Retinal pigment epithelial cell (primary cell): ENCODE results near the gene ZFP91.

Experiments
- DNase-seq: peaks from one replicate; pipeline ENCODE4 v3.0.0-alpha.2; 2010; ENCODE audit warnings: low read depth
- H3K4me3 ChIP-seq: 2 replicates; pipeline ENCODE4 v1.5.1; 2011; ENCODE audit warnings: mild to moderate bottlenecking, low read length, control low read depth, moderate library complexity
- TF ChIP-seq, protein P1 (sequence below): conservative IDR thresholded peaks from 2 replicates; pipeline ENCODE4 v1.5.1; 2011; ENCODE audit warnings: low read depth, low read length, control low read depth, inconsistent platforms

Gene ZFP91

GRCh38 chr11:58659404-58659803 is 80.5 kb downstream of the ZFP91 start:
- no peak overlapping the region for H3K4me3 ChIP-seq
- TF ChIP-seq, protein P1, sequence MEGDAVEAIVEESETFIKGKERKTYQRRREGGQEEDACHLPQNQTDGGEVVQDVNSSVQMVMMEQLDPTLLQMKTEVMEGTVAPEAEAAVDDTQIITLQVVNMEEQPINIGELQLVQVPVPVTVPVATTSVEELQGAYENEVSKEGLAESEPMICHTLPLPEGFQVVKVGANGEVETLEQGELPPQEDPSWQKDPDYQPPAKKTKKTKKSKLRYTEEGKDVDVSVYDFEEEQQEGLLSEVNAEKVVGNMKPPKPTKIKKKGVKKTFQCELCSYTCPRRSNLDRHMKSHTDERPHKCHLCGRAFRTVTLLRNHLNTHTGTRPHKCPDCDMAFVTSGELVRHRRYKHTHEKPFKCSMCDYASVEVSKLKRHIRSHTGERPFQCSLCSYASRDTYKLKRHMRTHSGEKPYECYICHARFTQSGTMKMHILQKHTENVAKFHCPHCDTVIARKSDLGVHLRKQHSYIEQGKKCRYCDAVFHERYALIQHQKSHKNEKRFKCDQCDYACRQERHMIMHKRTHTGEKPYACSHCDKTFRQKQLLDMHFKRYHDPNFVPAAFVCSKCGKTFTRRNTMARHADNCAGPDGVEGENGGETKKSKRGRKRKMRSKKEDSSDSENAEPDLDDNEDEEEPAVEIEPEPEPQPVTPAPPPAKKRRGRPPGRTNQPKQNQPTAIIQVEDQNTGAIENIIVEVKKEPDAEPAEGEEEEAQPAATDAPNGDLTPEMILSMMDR = no peak
- no peak for DNase-seq

DNA sequence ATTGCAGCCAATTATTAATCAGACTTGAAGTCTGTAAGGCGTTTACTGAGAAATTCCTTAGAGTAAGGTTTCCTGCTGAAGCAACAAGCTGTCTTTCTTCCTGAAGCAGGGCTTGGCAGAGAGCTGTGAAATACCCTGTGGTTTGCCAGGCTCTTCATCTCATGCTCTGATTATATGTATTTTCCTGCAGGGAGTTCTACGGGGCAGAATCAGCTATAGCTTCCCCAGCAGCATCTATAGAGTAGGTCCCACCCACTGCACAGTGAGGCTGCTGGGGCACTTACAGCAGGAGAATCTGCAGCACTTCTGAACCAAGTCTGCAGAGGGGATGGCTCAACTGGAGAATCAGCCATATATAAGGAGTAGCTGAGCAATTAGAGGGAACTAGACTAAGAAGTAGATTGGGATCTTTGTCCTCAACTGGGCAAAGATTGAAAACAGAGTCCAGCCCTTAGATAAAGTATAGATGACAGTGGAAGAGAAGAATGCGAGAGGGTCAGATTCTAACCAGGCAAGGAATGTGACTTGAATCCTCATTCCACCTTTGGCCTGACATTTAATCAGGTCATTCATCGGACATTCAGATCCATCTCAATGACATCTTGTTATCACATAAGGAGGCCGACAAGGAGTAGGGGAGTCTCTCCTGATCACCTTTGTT is 81.2 kb downstream of the ZFP91 start:
- no peak for DNase-seq
- no peak overlapping the region for H3K4me3 ChIP-seq
- TF ChIP-seq, protein P1 = no peak
